ENCODE data around the gene ZSCAN26.

DNA sequence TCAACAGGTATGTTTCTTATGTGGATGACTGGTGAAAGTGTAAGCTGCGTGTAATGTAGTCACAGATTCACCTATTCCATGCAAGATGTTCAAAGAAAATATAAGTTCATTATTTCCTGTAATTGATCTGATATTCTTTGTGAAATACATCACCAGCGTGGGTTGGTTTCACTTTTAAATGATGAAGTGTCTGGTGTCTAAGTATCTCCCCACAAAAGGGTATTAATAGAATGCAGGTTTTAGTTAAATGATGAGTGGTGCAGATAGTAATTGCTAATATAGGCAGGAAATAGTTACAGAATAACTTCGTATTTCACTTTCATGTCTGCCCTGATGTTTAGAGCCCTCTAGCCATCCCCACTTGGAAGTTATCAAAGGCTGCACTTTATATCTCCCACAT, 36.6 kb downstream of the ZSCAN26 start:
- TF ChIP-seq POLR2A (IDR thresholded peaks at IDR 0.05; ENCODE audit: low read depth, low read length) (no peak), TAF1 (IDR thresholded peaks at IDR 0.05; ENCODE audit: borderline replicate concordance, low read depth, low read length) (no peak)
